Inflammatory macrophage treated with lipopolysaccharide for 4 hours (primary cell): ENCODE data around the gene HIVEP3.
"Not testable (repeated sequence)": the region's sequence is repeated elsewhere in the genome, so short reads cannot be mapped to it uniquely, and the experiment has no call there.

ENCODE experiments used
- DNase-seq: peaks from one replicate; pipeline ENCODE4 v3.0.0-alpha.2; 2020

Gene HIVEP3

GRCh38 chr1:41918450-41919043 is at the start of gene HIVEP3:
Gene HIVEP3 (minus strand): TSS chr1:41918922.
- no peak for DNase-seq

GRCh38 chr1:41964400-41964799 is 45.7 kb upstream of the HIVEP3 start:
- DNase-seq, result no peak

DNA sequence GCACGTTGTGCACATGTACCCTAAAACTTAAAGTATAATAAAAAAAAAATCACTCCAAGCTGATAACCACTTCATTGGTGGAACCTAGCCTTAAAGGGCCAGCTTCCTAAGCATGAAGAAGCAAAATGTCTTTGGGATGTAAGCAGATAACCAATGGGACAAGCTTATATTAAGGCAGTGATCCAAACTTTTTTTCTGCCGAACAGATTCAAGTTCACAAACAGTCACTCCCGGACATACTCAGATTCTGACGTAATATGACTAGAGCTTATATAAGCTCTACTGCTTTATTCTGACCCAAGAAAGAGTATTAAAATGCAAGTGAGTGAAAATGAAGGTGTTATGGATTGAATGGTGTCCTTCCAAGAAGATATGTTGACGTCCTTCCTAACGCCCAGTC is 44.9 kb upstream of the HIVEP3 start:
- no peak for DNase-seq

GRCh38 chr1:41958015-41958673 is 39.4 kb upstream of the HIVEP3 start:
- DNase-seq, result no peak

GRCh38 chr1:41957568-41957967 is 38.8 kb upstream of the HIVEP3 start:
- DNase-seq, result no peak

DNA sequence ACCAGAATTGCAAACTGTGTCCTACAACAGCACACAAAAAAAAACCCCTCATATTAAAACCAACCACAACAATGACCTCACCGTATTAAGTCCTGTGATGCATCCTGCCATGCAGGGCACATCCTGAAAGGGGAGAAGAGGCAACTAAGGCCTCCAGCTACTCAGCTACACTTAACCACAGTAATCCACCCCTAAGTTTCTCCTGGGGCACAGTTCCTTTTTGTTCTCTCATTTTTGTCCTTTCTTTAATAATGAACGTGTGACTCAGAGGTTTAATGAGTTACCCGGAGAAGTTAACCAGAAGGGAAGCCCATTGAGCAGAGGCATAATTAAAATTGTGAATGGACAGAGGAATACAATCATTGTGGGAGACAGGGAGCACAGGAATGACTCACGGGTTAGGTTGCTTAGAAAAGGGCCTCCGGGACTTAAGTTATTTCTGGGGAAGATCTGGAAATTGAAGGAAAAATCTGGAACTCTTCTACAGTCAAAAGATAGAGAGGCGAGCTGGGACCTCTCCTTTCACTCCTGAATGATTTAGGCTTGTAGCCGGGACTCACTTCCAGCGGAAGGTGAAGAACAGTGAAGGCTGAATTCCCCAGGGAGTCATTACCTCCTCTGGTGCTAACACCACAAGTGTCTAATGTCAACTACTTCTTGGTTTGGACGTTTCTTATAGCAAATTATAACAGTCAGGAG is 36.9 kb upstream of the HIVEP3 start:
- peak; percentile 35 for DNase-seq

DNA sequence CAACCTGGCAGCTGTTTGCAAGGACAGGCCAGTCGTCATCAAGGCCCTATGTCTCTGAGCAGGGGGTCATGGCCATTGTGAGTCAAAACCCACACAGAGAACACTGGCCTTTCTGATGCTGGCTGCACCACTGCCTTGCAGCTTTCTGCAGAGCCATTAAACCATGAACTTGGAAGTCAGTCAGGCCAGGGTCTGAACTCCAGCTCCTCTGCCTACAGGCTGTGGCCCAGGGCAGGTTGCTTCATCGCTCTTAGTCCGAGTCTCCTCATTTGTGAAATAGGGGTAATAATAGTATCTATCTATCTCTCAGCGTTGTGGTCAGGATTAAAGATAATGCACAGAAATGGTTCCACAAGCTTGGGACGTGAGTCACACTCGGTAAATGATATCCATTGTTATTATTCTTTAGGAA is 35.8 kb upstream of the HIVEP3 start:
- DNase-seq, result no peak

- no peak for DNase-seq
Observed at GRCh38 chr1:41953291-41953690, 34.6 kb upstream of the HIVEP3 start.

DNA sequence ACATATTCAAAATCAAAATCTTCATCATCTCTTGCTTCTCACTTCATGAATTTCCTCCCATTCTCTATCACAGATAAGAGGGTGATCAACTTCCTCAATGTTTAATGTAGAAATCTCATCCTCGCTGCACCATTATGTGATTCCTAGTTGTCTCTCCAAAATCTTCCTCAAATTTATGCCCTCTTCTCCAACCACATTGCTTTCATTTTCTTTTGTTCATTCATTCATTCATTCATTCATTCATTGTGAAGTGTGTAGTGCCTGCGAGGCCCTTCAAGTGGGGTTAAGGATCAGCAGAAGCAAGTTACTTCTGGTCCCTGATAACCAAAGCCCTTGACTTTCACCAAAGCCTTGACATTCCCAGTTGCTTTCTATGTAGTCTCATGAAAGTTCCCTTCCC is 33.5 kb upstream of the HIVEP3 start:
- no peak for DNase-seq

DNA sequence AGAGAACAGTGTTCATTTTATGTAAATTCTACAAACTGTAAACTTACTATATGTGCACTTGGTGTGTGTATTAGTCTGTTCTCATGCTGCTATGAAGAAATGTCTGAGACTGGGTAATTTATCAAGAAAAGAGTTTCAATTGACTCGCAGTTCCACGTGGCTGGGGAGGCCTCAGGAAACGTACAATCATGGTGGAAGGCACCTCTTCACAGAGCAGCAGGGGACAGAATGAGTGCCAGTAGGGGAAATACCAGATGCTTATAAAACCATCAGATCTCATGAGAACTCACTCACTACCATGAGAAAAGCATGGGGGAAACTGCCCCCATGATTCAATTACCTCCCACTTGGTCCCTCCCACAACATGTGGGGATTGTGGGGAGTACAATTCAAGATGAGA is 32.8 kb upstream of the HIVEP3 start:
- not testable (repeated sequence) for DNase-seq

GRCh38 chr1:41950820-41951219 is 32.1 kb upstream of the HIVEP3 start:
- peak; percentile 57 for DNase-seq

- not testable (repeated sequence) for DNase-seq
Observed at GRCh38 chr1:41945946-41946345, 27.2 kb upstream of the HIVEP3 start.

GRCh38 chr1:41943717-41944116 is 25.0 kb upstream of the HIVEP3 start:
- DNase-seq, result no peak

GRCh38 chr1:41942278-41942677 is 23.6 kb upstream of the HIVEP3 start:
- DNase-seq, result no peak

- DNase-seq, result peak; percentile 63
Observed at GRCh38 chr1:41941381-41941780, 22.7 kb upstream of the HIVEP3 start.

- no peak for DNase-seq
Observed at GRCh38 chr1:41939194-41939593, 20.5 kb upstream of the HIVEP3 start.

- DNase-seq, result no peak
Observed at GRCh38 chr1:41936107-41936506, 17.4 kb upstream of the HIVEP3 start.

DNA sequence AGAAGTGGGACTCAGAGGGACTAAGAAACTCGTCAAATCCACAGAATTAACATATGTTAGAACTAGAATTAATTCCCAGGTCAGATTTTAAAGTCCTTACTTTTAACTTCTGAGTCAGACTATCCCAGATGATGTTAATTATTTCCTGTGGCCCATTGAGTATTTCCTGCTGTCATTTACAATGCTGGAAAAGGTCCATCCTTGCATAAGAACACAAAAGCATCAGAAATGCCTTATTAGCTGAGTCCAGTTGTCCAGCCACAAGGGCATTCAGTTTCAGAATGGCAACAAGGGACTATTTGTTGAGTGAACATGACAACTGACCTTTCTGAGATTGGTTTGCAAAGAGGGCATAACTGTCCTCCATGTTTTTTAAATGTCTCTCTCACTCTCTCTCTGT is 16.5 kb upstream of the HIVEP3 start:
- DNase-seq, result no peak

GRCh38 chr1:41933106-41933505 is 14.4 kb upstream of the HIVEP3 start:
- no peak for DNase-seq

DNA sequence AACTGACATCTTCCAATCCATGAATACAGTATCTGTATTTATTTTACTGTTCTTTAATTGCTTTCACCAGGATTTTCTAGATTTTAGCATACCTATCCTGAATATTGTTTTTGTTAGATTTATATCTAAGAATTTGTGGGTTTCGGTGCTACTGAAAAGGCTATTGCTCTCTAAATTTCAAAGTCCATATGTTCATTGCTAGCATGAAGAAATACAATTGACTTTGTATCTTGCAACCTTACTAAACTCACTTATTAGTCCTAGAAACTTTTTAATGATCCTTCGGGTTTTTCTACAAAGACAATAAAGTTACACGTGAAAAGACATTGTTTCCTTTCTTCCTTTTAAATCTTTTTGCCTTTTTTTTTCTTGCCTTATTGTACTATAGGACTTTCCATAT is 12.9 kb upstream of the HIVEP3 start:
- no peak for DNase-seq

GRCh38 chr1:41927118-41927517 is 8.4 kb upstream of the HIVEP3 start:
- no peak for DNase-seq

DNA sequence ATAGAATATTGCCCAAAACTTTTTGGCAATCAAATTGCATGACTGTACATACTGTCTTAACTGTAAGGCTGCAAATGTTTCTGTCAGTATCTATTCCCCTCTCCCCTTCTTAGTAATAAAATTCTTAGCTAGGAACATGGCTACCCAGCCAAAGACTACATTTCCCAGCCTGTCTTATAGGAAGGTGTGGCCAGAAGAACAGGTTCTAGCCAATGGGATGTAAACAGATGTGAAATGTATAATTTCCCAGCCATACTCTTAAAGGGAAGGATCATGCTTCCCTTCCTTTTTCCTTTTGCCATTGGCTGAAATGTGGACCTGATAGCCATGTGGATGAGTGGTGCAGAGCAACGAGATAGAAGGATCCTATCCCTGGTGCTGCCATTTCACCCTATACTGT is 7.0 kb upstream of the HIVEP3 start:
- DNase-seq, result no peak

GRCh38 chr1:41924911-41925310 is 6.2 kb upstream of the HIVEP3 start:
- no peak for DNase-seq

DNA sequence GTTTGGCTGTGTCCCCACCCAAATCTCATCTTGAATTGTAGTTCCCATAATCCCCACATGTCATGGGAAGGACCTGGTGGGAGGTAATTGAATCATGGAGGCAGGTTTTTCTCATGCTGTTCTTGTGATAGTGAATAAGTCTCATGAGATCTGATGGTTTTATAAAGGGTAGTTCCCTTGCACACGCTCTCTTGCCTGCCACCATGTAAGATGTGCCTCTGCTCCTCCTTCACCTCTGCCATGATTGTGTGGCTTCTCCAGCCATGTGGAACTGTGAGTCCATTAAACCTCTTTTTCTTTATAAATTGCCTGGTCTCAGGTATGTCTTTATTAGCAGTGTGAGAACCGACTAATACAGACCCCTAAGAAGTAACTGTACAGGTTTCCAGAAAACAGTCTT is 2.5 kb upstream of the HIVEP3 start:
- not testable (repeated sequence) for DNase-seq
